Measurements from ENCODE around the gene CUX1.

- TF ChIP-seq CTCF (IDR thresholded peaks at IDR 0.05), result no peak
- no peak for TF ChIP-seq EZH2 (IDR thresholded peaks at IDR 0.05; ENCODE audit: borderline replicate concordance, insufficient read depth, low read depth, low read length, poor library complexity, severe bottlenecking)
Observed at GRCh38 chr7:101926265-101926664, 108.8 kb downstream of the CUX1 start.
